ENCODE measurements around the gene DNAAF1. TPM values are rescaled to one million over a fixed set of nuclear protein-coding genes. Genes with fewer than 3 reads are reported as not detected.

The DNAAF1 gene
- total RNA-seq, 2 donors from 2014 or later: 0.32 to 8.2 TPM

GRCh38 chr16:84225571-84225970 is 80.5 kb downstream of the DNAAF1 start:
- 88% methylated on average over 7 of the region's 7 CpGs for WGBS
- Histone ChIP-seq H3K4me3 (no peak overlapping the region), H3K27ac (no peak overlapping the region), H3K4me1 (replicated peaks) (no peaks in the 10 kb centered on the region), H3K36me3 (no peaks in the 10 kb centered on the region), H3K9me3 (no peaks in the 10 kb centered on the region), H3K27me3 (replicated peaks; ENCODE audit: insufficient read depth) (no peaks in the 10 kb centered on the region)
- intact Hi-C loops (cut with DNase I): no loop called here
- no peak for DNase-seq (ENCODE audit: low spot score)
- TF ChIP-seq POLR2A (IDR thresholded peaks at IDR 0.05) (no peak), POLR2AphosphoS5 (IDR thresholded peaks at IDR 0.05) (no peak), CTCF (IDR thresholded peaks at IDR 0.05) (no peak)

GRCh38 chr16:84226026-84226425 is 80.9 kb downstream of the DNAAF1 start:
- no peak overlapping the region for H3K4me3 ChIP-seq
- H3K36me3 ChIP-seq: no peaks in the 10 kb centered on the region
- TF ChIP-seq POLR2A (IDR thresholded peaks at IDR 0.05) (no peak), CTCF (IDR thresholded peaks at IDR 0.05) (no peak), POLR2AphosphoS5 (IDR thresholded peaks at IDR 0.05) (no peak)
- H3K9me3 ChIP-seq: no peaks in the 10 kb centered on the region
- 77% methylated on average over 8 of the region's 8 CpGs for WGBS
- H3K27me3 ChIP-seq (replicated peaks; ENCODE audit: insufficient read depth): no peaks in the 10 kb centered on the region
- DNase-seq (ENCODE audit: low spot score): no peak
- intact Hi-C loops (cut with DNase I): no loop called here
- no peak overlapping the region for H3K27ac ChIP-seq
- H3K4me1 ChIP-seq (replicated peaks): no peaks in the 10 kb centered on the region

Other genes starting within 250 kb of the DNAAF1 start
- gene MLYCD, start 246.2 kb upstream of the DNAAF1 start, total RNA-seq: 10 to 100 TPM in 1 of 2 donors, 1 to 10 TPM in 1; 6.5 to 16.7 TPM
- 1 to 10 TPM; 4.4 to 9.4 TPM for gene OSGIN1, start 192.1 kb upstream of the DNAAF1 start, total RNA-seq
- gene NECAB2, start 177.1 kb upstream of the DNAAF1 start, total RNA-seq: 1 to 10 TPM in 1 of 2 donors, not detected in 1; 2.8 TPM
- gene SLC38A8, start 102.5 kb upstream of the DNAAF1 start, total RNA-seq: not detected
- gene MBTPS1, start 28.4 kb upstream of the DNAAF1 start, total RNA-seq: 100 to 1,000 TPM in 1 of 2 donors, 10 to 100 TPM in 1; 79.0 to 133 TPM
- gene HSDL1, start 131 bp upstream of the DNAAF1 start, total RNA-seq: 10 to 100 TPM; 12.0 to 17.3 TPM
- gene TAF1C, start 41.7 kb downstream of the DNAAF1 start, total RNA-seq: 10 to 100 TPM; 53.4 to 87.9 TPM
- 10 to 100 TPM in 1 of 2 donors, under 1 TPM in 1; 0.91 to 47.7 TPM for gene ADAD2, start 45.8 kb downstream of the DNAAF1 start, total RNA-seq
- gene KCNG4, start 94.7 kb downstream of the DNAAF1 start, total RNA-seq: not detected
- 10 to 100 TPM; 60.9 to 80.8 TPM for gene WFDC1, start 149.6 kb downstream of the DNAAF1 start, total RNA-seq
- gene ATP2C2, start 223.2 kb downstream of the DNAAF1 start, total RNA-seq: 10 to 100 TPM; 43.7 to 56.1 TPM